NCI-H187 treated with DMSO at 0.1 percent for 48 hours (cell line): ENCODE measurements around the gene PDCD7.
"Not testable (repeated sequence)": the region's sequence is repeated elsewhere in the genome, so short reads cannot be mapped to it uniquely, and the experiment has no call there.

Experiments used
- DNase-seq: peaks from one replicate; lab custom pipeline; 2025; lab: John Stamatoyannopoulos, UW

The PDCD7 gene

GRCh38 chr15:65091946-65092770, 41.5 kb downstream of the PDCD7 start:
- DNase-seq = no peak

- no peak for DNase-seq
Observed at GRCh38 chr15:65089206-65089824, 44.3 kb downstream of the PDCD7 start.

GRCh38 chr15:65088643-65089021, 45.0 kb downstream of the PDCD7 start:
- DNase-seq = no peak

- DNase-seq = no peak
Observed at GRCh38 chr15:65087873-65088642, 45.5 kb downstream of the PDCD7 start.

GRCh38 chr15:65087411-65087810, 46.2 kb downstream of the PDCD7 start:
- no peak for DNase-seq

GRCh38 chr15:65086680-65087111, 46.9 kb downstream of the PDCD7 start:
- no peak for DNase-seq

- DNase-seq = no peak
Observed at GRCh38 chr15:65085990-65086679, 47.5 kb downstream of the PDCD7 start.

- DNase-seq = no peak
Observed at GRCh38 chr15:65085207-65085753, 48.3 kb downstream of the PDCD7 start.

GRCh38 chr15:65084500-65085206, 49.0 kb downstream of the PDCD7 start:
- no peak for DNase-seq

- no peak for DNase-seq
Observed at GRCh38 chr15:65083262-65083701, 50.3 kb downstream of the PDCD7 start.

- no peak for DNase-seq
Observed at GRCh38 chr15:65082303-65082953, 51.2 kb downstream of the PDCD7 start.

- DNase-seq = no peak
Observed at GRCh38 chr15:65081758-65082157, 51.9 kb downstream of the PDCD7 start.

- no peak for DNase-seq
Observed at GRCh38 chr15:65081270-65081669, 52.3 kb downstream of the PDCD7 start.

- no peak for DNase-seq
Observed at GRCh38 chr15:65079580-65079979, 54.0 kb downstream of the PDCD7 start.

GRCh38 chr15:65077981-65078352, 55.6 kb downstream of the PDCD7 start:
- no peak for DNase-seq

GRCh38 chr15:65077291-65077980, 56.2 kb downstream of the PDCD7 start:
- DNase-seq = no peak

- DNase-seq = no peak
Observed at GRCh38 chr15:65076486-65077290, 56.9 kb downstream of the PDCD7 start, which contains the start of gene KBTBD13. KBTBD13 (plus strand) TSS chr15:65076746; CDS start chr15:65076816, 70 bp downstream.

- not testable (repeated sequence) for DNase-seq
Observed at GRCh38 chr15:65075607-65076395, 57.8 kb downstream of the PDCD7 start.
